Measurements from ENCODE around the gene ITGA3.

Gene ITGA3

DNA sequence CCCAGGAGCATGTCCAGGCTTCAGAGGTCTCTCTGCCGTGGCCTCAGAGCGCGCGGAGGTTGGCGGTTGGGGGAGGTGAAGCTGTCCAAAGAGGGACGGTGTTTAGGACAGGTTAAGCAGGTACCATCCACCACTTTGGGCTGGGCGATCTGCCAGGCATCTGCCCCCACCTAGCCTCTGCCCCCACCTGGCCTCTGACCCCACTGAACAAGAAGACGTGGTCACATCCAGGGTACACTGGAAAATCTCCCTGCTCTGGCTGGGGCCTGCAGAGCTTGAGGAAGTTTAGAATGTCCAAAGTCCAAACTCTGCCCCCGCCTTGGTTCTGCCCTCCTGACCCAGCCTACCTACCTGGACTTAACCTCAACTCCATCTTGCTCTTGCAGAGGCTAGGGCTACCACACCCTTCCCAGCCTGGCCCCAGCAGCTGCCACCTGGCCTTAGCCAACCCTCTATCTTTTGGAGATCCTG, 1.6 kb downstream of the ITGA3 start:
- Histone ChIP-seq H3K9me3 (ENCODE audit: insufficient read depth, low read depth, low read length) (no peaks in the 10 kb centered on the region), H4K20me1 (ENCODE audit: insufficient read depth, low read length, poor library complexity, severe bottlenecking) (peaks cover 5% of the 10 kb centered on the region), H3K9me2 (replicated peaks; ENCODE audit: low read depth, low read length) (no peaks in the 10 kb centered on the region), H3K4me3 (ENCODE audit: low read length, poor library complexity, severe bottlenecking) (peak overlapping the region; percentile 85), H3K27me3 (ENCODE audit: insufficient read depth, low read length, poor library complexity, severe bottlenecking) (no peaks in the 10 kb centered on the region), H3F3A (ENCODE audit: low read depth) (no peaks in the 10 kb centered on the region), H3K9ac (ENCODE audit: low read depth, low read length, poor library complexity, severe bottlenecking) (peak overlapping the region; percentile 67), H3K79me2 (ENCODE audit: insufficient read depth, low read length) (peaks cover 13% of the 10 kb centered on the region; the same call in 1 of the 2 replicates), H3K36me3 (ENCODE audit: insufficient read depth, low read length) (no peaks in the 10 kb centered on the region), H3K4me1 (ENCODE audit: insufficient read depth, low read length, poor library complexity, severe bottlenecking) (peaks cover 49% of the 10 kb centered on the region), H3K4me2 (ENCODE audit: low read depth, low read length, poor library complexity, severe bottlenecking) (peak overlapping the region; percentile 90), H2AFZ (ENCODE audit: low read length) (no peak overlapping the region)
- TF ChIP-seq EZH2phosphoT487 (IDR thresholded peaks at IDR 0.05; ENCODE audit: borderline replicate concordance) = no peak
- TF ChIP-seq, protein P1, sequence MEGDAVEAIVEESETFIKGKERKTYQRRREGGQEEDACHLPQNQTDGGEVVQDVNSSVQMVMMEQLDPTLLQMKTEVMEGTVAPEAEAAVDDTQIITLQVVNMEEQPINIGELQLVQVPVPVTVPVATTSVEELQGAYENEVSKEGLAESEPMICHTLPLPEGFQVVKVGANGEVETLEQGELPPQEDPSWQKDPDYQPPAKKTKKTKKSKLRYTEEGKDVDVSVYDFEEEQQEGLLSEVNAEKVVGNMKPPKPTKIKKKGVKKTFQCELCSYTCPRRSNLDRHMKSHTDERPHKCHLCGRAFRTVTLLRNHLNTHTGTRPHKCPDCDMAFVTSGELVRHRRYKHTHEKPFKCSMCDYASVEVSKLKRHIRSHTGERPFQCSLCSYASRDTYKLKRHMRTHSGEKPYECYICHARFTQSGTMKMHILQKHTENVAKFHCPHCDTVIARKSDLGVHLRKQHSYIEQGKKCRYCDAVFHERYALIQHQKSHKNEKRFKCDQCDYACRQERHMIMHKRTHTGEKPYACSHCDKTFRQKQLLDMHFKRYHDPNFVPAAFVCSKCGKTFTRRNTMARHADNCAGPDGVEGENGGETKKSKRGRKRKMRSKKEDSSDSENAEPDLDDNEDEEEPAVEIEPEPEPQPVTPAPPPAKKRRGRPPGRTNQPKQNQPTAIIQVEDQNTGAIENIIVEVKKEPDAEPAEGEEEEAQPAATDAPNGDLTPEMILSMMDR (conservative IDR thresholded peaks at IDR 0.05; ENCODE audit: low read length) = no peak

DNA sequence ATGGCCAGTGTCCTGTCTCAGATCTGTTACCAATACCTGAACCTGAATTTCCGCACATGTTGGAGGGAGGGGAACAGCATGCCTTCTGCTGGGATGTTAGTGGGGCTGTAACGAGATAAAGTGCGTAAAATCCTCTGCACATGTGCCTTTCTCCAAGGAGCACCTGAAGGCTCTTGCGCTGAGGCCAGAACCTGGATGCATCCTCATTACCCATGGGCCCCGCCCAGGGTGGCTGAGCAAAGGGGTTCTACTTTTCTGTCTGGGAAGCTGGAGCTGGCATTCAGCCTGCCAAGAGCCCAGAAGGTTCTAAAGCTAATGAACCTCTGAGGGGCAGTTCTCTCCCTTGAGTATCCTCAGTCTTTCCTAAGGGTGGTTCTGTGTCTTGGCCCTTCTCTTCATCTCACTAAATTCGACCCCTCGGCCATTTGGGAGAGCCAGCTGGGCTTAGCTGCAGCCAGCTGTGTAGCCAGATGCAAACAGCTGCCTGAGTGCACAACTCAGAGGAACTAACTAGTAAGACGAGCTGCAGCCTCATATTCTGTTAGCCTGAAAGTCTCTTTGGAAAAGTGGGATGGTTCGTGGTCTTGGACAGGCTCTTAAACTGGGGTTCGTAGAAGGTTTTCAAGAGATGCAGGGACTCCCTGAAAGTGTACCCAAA, 2.5 kb downstream of the ITGA3 start:
- H2AFZ ChIP-seq (ENCODE audit: low read length) = no peak overlapping the region
- H3K9ac ChIP-seq (ENCODE audit: low read depth, low read length, poor library complexity, severe bottlenecking) = no peak overlapping the region
- H3F3A ChIP-seq (ENCODE audit: low read depth) = no peaks in the 10 kb centered on the region
- no peak overlapping the region for H3K4me3 ChIP-seq (ENCODE audit: low read length, poor library complexity, severe bottlenecking)
- H3K4me2 ChIP-seq (ENCODE audit: low read depth, low read length, poor library complexity, severe bottlenecking) = peak overlapping the region; percentile 90
- H3K9me3 ChIP-seq (ENCODE audit: insufficient read depth, low read depth, low read length) = no peaks in the 10 kb centered on the region
- no peaks in the 10 kb centered on the region for H3K36me3 ChIP-seq (ENCODE audit: insufficient read depth, low read length)
- peaks cover 5% of the 10 kb centered on the region for H4K20me1 ChIP-seq (ENCODE audit: insufficient read depth, low read length, poor library complexity, severe bottlenecking)
- H3K79me2 ChIP-seq (ENCODE audit: insufficient read depth, low read length) = peaks cover 13% of the 10 kb centered on the region; the same call in 1 of the 2 replicates
- no peaks in the 10 kb centered on the region for H3K27me3 ChIP-seq (ENCODE audit: insufficient read depth, low read length, poor library complexity, severe bottlenecking)
- H3K4me1 ChIP-seq (ENCODE audit: insufficient read depth, low read length, poor library complexity, severe bottlenecking) = peaks cover 43% of the 10 kb centered on the region
- H3K9me2 ChIP-seq (replicated peaks; ENCODE audit: low read depth, low read length) = no peaks in the 10 kb centered on the region
- TF ChIP-seq, protein P1 (conservative IDR thresholded peaks at IDR 0.05; ENCODE audit: low read length) = no peak
- TF ChIP-seq EZH2phosphoT487 (IDR thresholded peaks at IDR 0.05; ENCODE audit: borderline replicate concordance) = no peak

DNA sequence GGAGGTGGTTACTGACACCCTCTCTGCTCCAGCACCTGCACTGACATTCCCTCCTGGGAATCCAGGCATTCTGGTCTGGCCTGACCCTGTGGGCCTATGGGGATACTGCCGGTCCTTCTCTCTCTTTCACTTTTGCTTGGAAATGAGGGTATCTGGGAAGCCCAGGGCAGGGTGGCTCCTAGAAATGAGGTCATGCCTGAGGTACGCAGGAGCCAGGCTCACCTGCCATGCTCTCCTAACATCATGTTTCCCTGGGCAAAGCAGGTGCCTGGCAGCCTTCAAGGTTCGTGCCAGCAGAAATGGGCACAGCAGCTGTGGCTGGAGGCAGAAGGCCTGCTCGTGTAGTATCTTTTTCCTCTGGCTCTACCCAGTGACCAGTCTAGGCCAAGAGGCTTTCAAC, 3.3 kb downstream of the ITGA3 start:
- Histone ChIP-seq H3K4me3 (ENCODE audit: low read length, poor library complexity, severe bottlenecking) (no peak overlapping the region), H3K4me2 (ENCODE audit: low read depth, low read length, poor library complexity, severe bottlenecking) (peak overlapping the region; percentile 0), H3K9me2 (replicated peaks; ENCODE audit: low read depth, low read length) (no peaks in the 10 kb centered on the region), H3F3A (ENCODE audit: low read depth) (no peaks in the 10 kb centered on the region), H2AFZ (ENCODE audit: low read length) (no peak overlapping the region), H3K4me1 (ENCODE audit: insufficient read depth, low read length, poor library complexity, severe bottlenecking) (peaks cover 40% of the 10 kb centered on the region), H3K9ac (ENCODE audit: low read depth, low read length, poor library complexity, severe bottlenecking) (no peak overlapping the region), H3K27me3 (ENCODE audit: insufficient read depth, low read length, poor library complexity, severe bottlenecking) (no peaks in the 10 kb centered on the region), H4K20me1 (ENCODE audit: insufficient read depth, low read length, poor library complexity, severe bottlenecking) (peaks cover 5% of the 10 kb centered on the region), H3K9me3 (ENCODE audit: insufficient read depth, low read depth, low read length) (no peaks in the 10 kb centered on the region), H3K79me2 (ENCODE audit: insufficient read depth, low read length) (peaks cover 13% of the 10 kb centered on the region; the same call in 1 of the 2 replicates), H3K36me3 (ENCODE audit: insufficient read depth, low read length) (no peaks in the 10 kb centered on the region)
- no peak for TF ChIP-seq EZH2phosphoT487 (IDR thresholded peaks at IDR 0.05; ENCODE audit: borderline replicate concordance)
- TF ChIP-seq, protein P1 (conservative IDR thresholded peaks at IDR 0.05; ENCODE audit: low read length) = no peak
